ENCODE measurements around the gene SELE.

DNA sequence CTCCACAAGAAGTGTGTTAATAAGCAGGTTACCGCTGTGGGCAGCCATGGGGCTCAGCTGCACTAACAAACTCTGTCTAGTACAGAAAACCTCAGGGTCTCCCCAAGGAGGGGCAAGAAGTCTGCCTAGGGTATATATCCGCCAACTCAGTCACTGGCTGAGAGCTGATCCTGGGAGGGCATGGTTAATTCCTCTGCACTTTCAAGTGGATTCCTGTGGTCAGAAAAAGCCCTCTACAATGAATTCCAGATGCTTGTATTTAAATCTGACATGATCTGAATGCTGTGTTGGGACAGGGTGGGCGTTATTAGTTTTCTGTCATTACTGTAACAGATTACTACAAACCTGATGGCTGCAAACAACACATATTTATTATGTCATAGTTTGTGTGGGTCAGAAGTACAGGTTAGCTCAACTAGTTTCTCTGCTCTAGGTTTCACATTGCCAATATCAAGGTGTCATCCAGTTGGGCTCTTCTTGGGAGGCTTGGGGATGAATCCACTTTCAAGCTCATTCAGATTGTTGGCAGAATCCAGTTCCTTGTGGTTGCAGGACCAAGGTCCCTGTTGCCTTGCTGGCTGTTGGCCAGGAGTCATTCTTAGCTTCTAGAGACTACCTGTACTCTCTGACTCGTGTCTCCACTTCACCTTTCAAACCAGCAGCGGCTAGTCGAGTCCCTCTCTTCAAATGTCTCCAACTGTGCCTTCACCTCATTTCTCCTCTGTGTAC lies 8.0 kb upstream of the SELE start:
- TF ChIP-seq, protein P1, sequence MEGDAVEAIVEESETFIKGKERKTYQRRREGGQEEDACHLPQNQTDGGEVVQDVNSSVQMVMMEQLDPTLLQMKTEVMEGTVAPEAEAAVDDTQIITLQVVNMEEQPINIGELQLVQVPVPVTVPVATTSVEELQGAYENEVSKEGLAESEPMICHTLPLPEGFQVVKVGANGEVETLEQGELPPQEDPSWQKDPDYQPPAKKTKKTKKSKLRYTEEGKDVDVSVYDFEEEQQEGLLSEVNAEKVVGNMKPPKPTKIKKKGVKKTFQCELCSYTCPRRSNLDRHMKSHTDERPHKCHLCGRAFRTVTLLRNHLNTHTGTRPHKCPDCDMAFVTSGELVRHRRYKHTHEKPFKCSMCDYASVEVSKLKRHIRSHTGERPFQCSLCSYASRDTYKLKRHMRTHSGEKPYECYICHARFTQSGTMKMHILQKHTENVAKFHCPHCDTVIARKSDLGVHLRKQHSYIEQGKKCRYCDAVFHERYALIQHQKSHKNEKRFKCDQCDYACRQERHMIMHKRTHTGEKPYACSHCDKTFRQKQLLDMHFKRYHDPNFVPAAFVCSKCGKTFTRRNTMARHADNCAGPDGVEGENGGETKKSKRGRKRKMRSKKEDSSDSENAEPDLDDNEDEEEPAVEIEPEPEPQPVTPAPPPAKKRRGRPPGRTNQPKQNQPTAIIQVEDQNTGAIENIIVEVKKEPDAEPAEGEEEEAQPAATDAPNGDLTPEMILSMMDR (IDR thresholded peaks at IDR 0.05; ENCODE audit: insufficient read depth, low read length), result no peak
- TF ChIP-seq GABPA (IDR thresholded peaks at IDR 0.05; ENCODE audit: low read depth) (no peak), POLR2AphosphoS5 (IDR thresholded peaks at IDR 0.05; ENCODE audit: low read depth) (no peak), REST (IDR thresholded peaks at IDR 0.05; ENCODE audit: insufficient replicate concordance, low read depth) (no peak), SPI1 (IDR thresholded peaks at IDR 0.05; ENCODE audit: borderline replicate concordance, low read depth) (no peak)
